Natural killer cell treated with Interleukin-12 subunit alpha and Interleukin-12 subunit beta and Interleukin-15 and Interleukin-18, amount 100 ng/mL, for 72 hours (primary cell): Measurements from ENCODE around the gene LRRC8A. TPM values are rescaled to one million over a fixed set of nuclear protein-coding genes. Genes with fewer than 3 reads are reported as not detected.
A peak's percentile ranks its signal among the peaks of the same experiment; 100 is the strongest.

Source experiments
- ATAC-seq, 2 donors: fragments of 150-1000 bp; cut with Tn5 transposase in 1 of 2; sonication (Bioruptor Pico), chemical (Tn5 transposase) in 1 of 2; 2 replicates each; pipeline ENCODE4 v1.10.0; 2021
- DNase-seq: peaks from one replicate; pipeline ENCODE4 v3.0.0; 2022; ENCODE audit warnings: low spot score
- H3K27ac Mint-ChIP-seq, 2 donors: 1 replicate in 1 of 2; 2 replicates in 1 of 2; pipeline ENCODE4 v1.8.0; 2022; ENCODE audit warnings: mixed read lengths in 2 of 2, mild to moderate bottlenecking in 1 of 2, moderate library complexity in 1 of 2
- H3K27me3 Mint-ChIP-seq, 2 donors: 1 replicate in 1 of 2; 2 replicates in 1 of 2; pipeline ENCODE4 v1.8.0; 2022; ENCODE audit warnings: mixed read lengths in 2 of 2
- H3K36me3 Mint-ChIP-seq: one replicate; pipeline ENCODE4 v1.8.0; 2022; ENCODE audit warnings: mixed read lengths
- H3K4me1 Mint-ChIP-seq, 2 donors: 1 replicate in 1 of 2; 2 replicates in 1 of 2; pipeline ENCODE4 v1.8.0; 2022; ENCODE audit warnings: low read depth in 2 of 2, mixed read lengths in 2 of 2, mild to moderate bottlenecking in 1 of 2
- H3K4me3 Mint-ChIP-seq: one replicate; pipeline ENCODE4 v1.8.0; 2022; ENCODE audit warnings: mixed read lengths
- H3K9me3 Mint-ChIP-seq: 2 replicates; pipeline ENCODE4 v1.8.0; 2022; ENCODE audit warnings: mixed read lengths
- total RNA-seq, 2 donors: library from RNA; stranded (reverse); gene quantifications; one replicate each; pipeline ENCODE4 v1.2.3, GENCODE V29; 2022

Gene LRRC8A
- total RNA-seq, 2 donors from 2014 or later = 25.6 to 28.2 TPM

DNA sequence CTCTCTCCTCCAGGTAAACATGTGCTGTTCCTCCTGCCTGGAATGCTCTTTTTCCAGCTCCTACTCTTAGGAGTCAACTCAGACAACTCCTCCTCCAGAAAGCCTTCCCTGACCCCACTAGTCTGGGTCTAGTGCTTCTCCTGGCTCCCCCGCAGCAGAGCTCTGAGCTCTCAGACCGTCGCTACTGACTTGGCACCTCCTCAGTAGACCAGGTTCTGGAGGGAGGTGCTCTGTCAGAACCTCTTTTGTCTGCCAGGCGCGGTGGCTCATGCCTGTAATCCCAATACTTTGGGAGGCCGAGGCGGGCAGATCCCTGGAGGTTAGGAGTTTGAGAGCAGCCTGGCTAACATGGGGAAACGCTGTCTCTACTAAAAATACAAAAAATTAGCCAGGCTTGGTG lies 3.4 kb downstream of the LRRC8A start:
- peak overlapping the region; percentile 56 for H3K4me3 Mint-ChIP-seq
- no peaks in the 10 kb centered on the region for H3K9me3 Mint-ChIP-seq
- H3K27me3 Mint-ChIP-seq = no peaks in the 10 kb centered on the region
- peaks cover 42 to 48% of the 10 kb centered on the region in 2 donors for H3K4me1 Mint-ChIP-seq
- no peaks in the 10 kb centered on the region for H3K36me3 Mint-ChIP-seq
- H3K27ac Mint-ChIP-seq = peak overlapping the region; percentile 71 to 97
- ATAC-seq (no peak), DNase-seq (no peak)

DNA sequence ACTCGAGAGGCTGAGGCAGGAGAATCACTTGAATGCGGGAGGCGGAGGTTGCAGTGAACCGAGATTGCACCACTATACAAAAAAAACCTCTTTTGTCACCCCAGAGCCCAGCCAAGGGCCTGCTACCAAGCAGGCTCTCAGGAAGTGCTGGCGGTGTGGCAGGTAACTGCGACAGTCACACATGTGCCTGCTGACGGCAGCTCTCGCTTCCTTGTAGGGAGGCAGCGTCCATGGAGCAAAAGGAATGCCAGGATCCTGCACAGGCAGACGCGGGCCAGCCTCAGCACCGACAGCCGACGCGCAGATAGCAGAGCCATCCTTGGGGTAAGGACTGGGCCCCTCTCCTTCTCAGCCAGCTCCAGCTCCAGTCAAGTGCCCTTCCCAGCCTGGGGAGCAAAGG lies 3.9 kb downstream of the LRRC8A start:
- Mint-ChIP-seq H3K4me3 (peak overlapping the region; percentile 56), H3K4me1 (peaks cover 38 to 48% of the 10 kb centered on the region in 2 donors), H3K36me3 (no peaks in the 10 kb centered on the region), H3K27ac (peak overlapping the region; percentile 71 to 97), H3K27me3 (no peaks in the 10 kb centered on the region), H3K9me3 (no peaks in the 10 kb centered on the region)
- no peak for ATAC-seq
- DNase-seq = no peak

DNA sequence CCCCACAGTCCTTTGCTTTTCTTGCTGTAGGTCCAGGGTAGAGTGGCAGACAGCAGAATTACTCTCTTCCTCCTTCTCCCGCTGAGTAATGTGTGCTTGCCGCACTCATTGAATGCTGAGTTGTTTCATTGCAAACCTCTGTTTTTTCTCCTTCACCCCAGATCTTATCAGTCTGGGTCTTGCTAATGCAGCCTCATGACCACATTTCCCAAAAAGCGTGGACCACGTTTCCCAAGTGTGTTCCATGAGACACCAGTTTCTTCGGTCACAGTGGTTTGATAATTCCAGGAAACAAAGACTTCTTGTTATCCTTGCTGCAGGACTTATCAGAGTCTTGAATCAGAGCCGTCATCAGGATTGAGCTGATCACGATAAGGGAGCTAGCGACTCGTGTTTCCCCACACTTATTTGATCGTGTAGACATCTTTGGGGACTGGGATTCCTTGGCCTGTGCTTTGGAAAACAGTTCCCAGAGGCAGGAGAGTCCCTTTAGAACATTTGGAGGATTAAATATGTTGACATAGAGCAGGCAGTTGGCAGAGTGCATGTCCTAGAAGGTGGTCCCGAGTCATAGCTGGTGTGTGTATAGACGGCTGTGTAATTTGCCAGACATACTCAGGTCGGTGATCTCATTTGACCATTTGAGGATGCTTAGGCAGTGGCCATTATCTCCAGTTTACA lies 4.4 kb downstream of the LRRC8A start:
- Mint-ChIP-seq H3K4me3 (peak overlapping the region; percentile 24), H3K4me1 (peaks cover 36 to 42% of the 10 kb centered on the region in 2 donors), H3K9me3 (no peaks in the 10 kb centered on the region), H3K36me3 (no peaks in the 10 kb centered on the region), H3K27me3 (no peaks in the 10 kb centered on the region), H3K27ac (peak overlapping the region; percentile 71 to 97)
- DNase-seq (no peak), ATAC-seq (no peak)

DNA sequence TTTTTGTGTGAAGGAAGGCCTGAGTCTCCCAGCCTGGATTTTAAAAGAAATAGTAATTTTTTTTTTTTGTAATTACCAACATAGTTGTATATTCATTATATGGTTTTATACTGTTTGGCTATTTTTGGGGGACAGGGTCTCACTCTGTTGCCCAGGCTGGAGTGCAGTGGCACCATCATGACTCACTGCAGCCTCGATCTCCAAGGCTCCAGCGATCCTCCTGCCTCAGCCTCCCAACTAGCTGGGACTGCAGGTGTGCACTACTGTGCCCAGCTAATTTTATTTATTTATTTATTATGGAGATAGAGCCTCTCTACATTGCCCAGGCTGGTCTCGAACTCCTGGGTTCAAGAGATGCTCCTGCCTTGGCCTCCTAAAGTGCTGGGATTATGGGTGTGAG lies 5.1 kb downstream of the LRRC8A start:
- H3K36me3 Mint-ChIP-seq = no peaks in the 10 kb centered on the region
- H3K9me3 Mint-ChIP-seq = no peaks in the 10 kb centered on the region
- peaks cover 42 to 45% of the 10 kb centered on the region in 2 donors for H3K4me1 Mint-ChIP-seq
- H3K27me3 Mint-ChIP-seq = no peaks in the 10 kb centered on the region
- ATAC-seq (no peak), DNase-seq (no peak)
- H3K4me3 Mint-ChIP-seq = no peak overlapping the region
- H3K27ac Mint-ChIP-seq = no peak overlapping the region

DNA sequence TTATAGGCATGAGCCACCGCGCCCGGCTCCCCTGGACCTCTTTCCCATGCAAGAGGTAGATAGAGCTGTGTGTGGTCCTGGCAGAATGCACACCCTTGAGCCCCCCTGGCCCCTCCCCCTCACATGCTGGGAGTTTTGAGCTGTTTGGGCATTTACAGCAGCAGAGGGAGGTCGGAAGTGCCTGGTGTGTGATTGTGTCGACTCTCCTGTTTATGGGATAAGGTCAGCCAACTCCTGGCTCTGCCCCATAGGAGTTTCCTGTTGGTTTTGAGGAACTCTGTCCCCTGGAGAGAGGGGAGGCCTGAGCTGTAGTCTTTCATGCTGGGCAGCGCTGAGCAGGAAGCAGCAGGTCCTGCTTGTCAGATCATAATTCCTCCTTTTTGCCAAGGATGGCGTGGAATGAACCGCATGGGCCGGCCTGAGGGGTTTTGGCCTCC lies 6.0 kb downstream of the LRRC8A start:
- DNase-seq (no peak), ATAC-seq (no peak)
- Mint-ChIP-seq H3K27ac (peak overlapping the region in 1 of 2 donors; percentile 33), H3K4me3 (no peak overlapping the region), H3K9me3 (no peaks in the 10 kb centered on the region), H3K4me1 (peaks cover 36 to 43% of the 10 kb centered on the region in 2 donors), H3K36me3 (no peaks in the 10 kb centered on the region), H3K27me3 (no peaks in the 10 kb centered on the region)

DNA sequence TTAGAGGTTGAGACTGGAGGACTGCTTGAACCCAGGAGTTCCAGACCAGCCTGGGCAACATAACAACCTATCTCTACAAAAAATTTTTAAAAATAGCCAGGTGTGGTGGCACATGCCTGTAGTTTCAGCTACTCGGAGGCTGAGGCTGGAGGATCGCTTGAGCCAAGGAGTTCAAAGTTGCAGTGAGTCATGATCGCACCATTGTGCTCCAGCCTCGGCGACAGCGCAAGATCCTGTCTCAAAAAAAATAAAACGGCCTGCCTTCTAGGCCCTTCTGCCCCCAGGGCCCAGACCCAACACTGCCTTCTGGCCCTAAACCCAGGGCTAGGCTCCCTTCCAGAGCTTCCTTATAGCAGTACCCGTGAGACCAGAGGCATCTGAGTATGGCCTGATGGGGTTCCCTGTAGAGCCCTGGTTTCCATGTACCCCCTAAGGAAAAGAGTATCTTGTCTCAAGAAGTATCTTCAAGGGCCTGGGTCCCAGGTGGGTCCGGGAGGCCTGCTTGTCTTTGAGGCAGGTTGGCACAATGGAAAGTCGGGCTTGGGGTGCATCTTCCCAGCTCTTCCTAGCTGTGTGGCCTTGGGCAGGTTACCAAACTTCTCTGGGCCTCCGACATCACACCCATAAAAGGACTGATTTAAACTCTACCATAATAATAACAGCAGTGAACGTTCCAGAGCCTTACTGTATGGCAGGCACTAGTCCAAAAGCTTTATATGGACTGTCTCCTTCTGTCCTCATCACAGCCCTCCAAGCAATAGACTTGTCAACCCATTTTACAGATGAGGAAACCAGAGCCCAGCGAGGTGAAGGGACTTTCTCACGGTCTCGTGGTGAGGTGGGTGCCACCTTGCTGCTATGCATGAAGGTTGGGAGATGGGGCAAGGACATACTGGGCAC lies 9.6 kb downstream of the LRRC8A start:
- peak overlapping the region; percentile 49 to 88 for H3K27ac Mint-ChIP-seq
- no peaks in the 10 kb centered on the region for H3K36me3 Mint-ChIP-seq
- H3K4me3 Mint-ChIP-seq = no peak overlapping the region
- H3K27me3 Mint-ChIP-seq = no peaks in the 10 kb centered on the region
- peaks cover 31 to 33% of the 10 kb centered on the region in 2 donors for H3K4me1 Mint-ChIP-seq
- H3K9me3 Mint-ChIP-seq = no peaks in the 10 kb centered on the region
- ATAC-seq (peak in 1 of 2 donors; percentile 27), DNase-seq (no peak)

DNA sequence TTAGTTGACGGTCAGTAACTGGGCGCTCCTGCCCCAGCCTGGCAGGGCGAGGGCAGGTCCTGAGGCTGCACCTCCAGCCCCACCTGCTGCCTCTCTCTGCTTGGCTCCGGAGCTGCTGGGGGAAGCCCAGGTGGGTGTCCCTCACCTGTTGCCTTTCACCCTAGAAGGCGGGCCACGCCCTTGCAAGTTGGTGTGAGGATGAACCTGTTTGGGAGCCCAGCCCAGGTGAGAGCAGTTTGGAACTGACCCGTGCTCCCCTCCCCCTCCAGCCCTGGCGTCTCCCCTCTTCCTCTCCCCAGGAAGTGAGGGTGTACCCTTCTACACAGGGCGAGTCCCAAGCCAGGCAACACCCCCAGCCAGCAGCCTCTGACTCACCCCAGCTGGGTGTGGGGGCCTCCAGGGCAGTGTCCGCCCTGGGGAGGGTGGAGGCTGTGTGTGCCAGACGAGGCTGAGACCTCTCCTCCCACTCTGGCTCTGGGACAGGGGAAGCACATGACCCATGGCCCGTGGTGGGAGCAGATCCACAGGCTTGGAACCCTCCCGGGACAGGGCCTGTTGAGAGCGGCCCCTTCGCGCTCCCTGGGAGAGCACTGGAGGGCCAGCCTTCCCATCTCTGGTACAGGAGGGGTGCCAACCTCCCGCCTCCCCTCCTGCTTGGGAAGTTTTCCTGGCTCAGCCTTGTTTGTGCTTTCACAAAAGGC lies 10.4 kb downstream of the LRRC8A start:
- DNase-seq = no peak
- ATAC-seq = peak; percentile 88 to 89
- Mint-ChIP-seq H3K9me3 (no peaks in the 10 kb centered on the region), H3K4me1 (peaks cover 35 to 38% of the 10 kb centered on the region in 2 donors), H3K27ac (peak overlapping the region; percentile 31 to 88), H3K27me3 (no peaks in the 10 kb centered on the region), H3K36me3 (no peaks in the 10 kb centered on the region), H3K4me3 (no peak overlapping the region)

DNA sequence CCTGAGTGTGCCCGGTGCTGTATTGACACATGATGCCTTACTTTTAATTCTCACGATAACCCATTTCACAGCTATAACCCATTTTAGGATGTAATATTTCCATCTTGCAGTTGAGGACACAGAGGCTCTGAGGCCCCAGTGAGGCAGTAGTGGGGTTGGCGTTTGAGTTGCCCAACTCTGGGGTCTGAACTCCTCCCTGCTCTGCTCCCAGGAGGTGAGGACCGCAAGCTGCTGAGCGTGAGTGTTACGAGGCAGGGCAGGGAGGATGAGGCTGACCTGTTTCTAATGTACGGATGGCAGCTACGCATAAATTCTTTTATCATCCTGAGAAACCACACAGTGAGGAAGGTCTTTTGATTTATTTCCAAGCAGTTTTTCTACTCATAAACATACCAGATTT lies 11.4 kb downstream of the LRRC8A start:
- no peaks in the 10 kb centered on the region for H3K9me3 Mint-ChIP-seq
- no peaks in the 10 kb centered on the region for H3K27me3 Mint-ChIP-seq
- no peak overlapping the region for H3K4me3 Mint-ChIP-seq
- DNase-seq (no peak), ATAC-seq (peak in 1 of 2 donors; percentile 34)
- H3K27ac Mint-ChIP-seq = peak overlapping the region; percentile 61 to 88
- H3K36me3 Mint-ChIP-seq = no peaks in the 10 kb centered on the region
- H3K4me1 Mint-ChIP-seq = peaks cover 39 to 42% of the 10 kb centered on the region in 2 donors

DNA sequence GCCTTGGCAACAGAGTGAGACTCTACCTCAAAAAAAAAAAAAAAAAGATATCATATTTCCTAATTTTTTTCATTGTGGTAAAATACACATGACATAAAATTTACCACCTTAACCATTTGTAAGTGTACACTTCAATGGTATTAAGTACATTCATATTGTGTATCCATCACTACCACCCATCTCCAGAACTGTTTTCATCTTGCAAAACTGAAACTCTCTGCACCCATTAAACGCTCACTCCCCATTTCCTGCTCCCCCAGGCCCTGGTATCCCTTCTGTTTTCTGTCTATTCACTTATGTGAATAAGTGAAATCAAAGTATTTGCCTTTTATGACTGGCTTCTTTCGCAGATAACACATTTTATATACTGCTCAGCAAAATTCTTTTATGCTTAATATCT lies 12.8 kb downstream of the LRRC8A start:
- Mint-ChIP-seq H3K9me3 (no peaks in the 10 kb centered on the region), H3K36me3 (no peaks in the 10 kb centered on the region), H3K4me1 (peaks cover 44 to 46% of the 10 kb centered on the region in 2 donors), H3K27ac (peak overlapping the region; percentile 17 to 71), H3K4me3 (peak overlapping the region; percentile 20), H3K27me3 (no peaks in the 10 kb centered on the region)
- no peak for ATAC-seq
- DNase-seq = no peak

DNA sequence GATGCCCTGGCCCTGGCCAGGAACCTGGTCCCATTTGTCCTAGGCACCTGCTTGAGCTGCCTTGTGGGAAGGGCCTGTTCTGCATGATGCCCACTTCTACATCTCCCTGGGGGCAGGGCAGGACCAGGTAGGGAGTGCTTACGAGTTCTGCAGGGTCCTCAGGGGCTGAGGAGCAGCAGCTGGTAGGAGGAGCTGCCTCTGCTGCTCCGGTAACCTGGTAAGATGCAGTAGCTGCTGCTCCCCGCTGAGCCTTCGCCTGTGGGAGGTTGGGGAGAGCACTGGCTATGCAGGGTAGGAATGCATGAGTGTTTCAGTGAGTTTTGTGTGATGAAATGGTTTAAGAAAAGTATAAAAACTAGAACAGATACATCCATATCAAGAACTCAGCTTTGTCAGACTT lies 13.6 kb downstream of the LRRC8A start:
- no peak overlapping the region for H3K4me3 Mint-ChIP-seq
- ATAC-seq = no peak
- no peaks in the 10 kb centered on the region for H3K27me3 Mint-ChIP-seq
- peak overlapping the region; percentile 71 to 91 for H3K27ac Mint-ChIP-seq
- H3K4me1 Mint-ChIP-seq = peaks cover 47 to 53% of the 10 kb centered on the region in 2 donors
- H3K36me3 Mint-ChIP-seq = no peaks in the 10 kb centered on the region
- no peaks in the 10 kb centered on the region for H3K9me3 Mint-ChIP-seq
- DNase-seq = no peak

DNA sequence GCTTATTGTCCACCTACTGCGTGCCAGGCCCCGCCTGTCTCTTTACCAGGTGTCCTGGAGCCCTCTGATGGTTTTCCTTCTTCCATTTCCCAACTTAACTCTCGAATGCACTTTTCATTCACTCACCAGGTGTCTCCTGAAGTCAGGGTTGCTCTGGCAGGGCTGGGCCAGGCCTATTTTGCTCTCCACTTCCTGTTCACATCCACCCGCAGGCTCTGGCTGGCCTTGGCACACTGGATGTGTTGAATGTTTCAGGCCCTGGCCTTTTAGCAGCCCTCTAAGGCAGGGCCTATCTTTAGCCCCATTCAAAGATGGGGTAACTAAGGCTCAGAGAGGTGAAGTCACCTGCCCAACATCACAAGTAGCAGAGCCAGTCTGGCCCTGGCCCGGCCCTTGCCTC lies 16.4 kb downstream of the LRRC8A start:
- no peaks in the 10 kb centered on the region for H3K36me3 Mint-ChIP-seq
- peak overlapping the region; percentile 38 for H3K4me3 Mint-ChIP-seq
- H3K27ac Mint-ChIP-seq = peak overlapping the region; percentile 91
- DNase-seq (no peak), ATAC-seq (no peak)
- no peaks in the 10 kb centered on the region for H3K27me3 Mint-ChIP-seq
- no peaks in the 10 kb centered on the region for H3K9me3 Mint-ChIP-seq
- peaks cover 49 to 58% of the 10 kb centered on the region in 2 donors for H3K4me1 Mint-ChIP-seq

DNA sequence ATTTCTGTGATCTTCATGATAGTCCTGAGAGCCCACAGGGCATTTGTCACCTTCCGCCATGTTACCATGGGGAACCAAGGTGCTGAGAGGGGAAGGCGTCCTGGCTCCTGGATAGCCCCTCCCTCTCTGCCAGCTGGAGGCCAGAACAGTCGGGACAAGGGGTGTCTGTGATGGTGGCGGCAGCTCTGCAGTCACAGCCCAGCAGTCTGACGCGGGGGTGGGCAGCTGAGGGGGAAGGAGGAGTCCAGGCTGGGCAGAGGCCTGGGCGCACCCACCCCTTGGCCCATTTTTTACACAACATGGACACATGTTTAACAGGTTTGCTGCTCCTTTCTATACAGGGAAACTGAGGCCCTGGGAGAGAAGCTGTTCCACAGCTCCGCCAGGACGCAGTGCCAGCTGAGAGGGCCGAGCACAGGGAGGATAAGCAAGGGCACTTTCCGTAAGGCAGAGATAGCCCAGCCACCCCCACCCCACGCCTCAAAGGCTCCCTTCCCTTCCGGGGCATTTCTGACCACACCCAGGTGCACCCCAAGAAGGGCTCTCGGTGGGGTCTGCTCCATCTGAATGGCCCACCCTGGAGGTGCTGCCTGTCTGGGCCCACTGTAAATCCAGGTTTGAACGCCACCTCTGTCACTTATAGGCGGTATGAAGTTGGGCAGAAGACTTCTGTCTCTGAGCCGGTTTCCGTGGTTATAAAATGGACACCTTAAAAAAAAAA lies 17.1 kb downstream of the LRRC8A start:
- Mint-ChIP-seq H3K36me3 (no peaks in the 10 kb centered on the region), H3K27ac (peak overlapping the region; percentile 91), H3K4me1 (peaks cover 48 to 56% of the 10 kb centered on the region in 2 donors), H3K4me3 (peak overlapping the region; percentile 80), H3K27me3 (no peaks in the 10 kb centered on the region), H3K9me3 (no peaks in the 10 kb centered on the region)
- no peak for ATAC-seq
- no peak for DNase-seq
